ENCODE results near the gene DENND1A. TPM values are rescaled to one million over a fixed set of nuclear protein-coding genes. Genes with fewer than 3 reads are reported as not detected.

DENND1A gene
- total and polyA plus RNA-seq, 2 of the 13 experiments (the other 11 are each of a cell fraction or from before 2014, with no cell fraction given), result 14.8 to 30.1 TPM

- no TSS peak for BruUV-seq (replicated peaks)
- FAIRE-seq (no peak), ATAC-seq (no peak), DNase-seq (ENCODE audit: low spot score) (no peak)
- Histone ChIP-seq H3K9me3 (ENCODE audit: low read length) (no peaks in the 10 kb centered on the region), H3K4me2 (ENCODE audit: low read depth, low read length) (peak overlapping the region; percentile 51; the same call in 1 of the 2 replicates), H3K27me3 (ENCODE audit: control insufficient read depth in 1 of 2, insufficient read depth in 2 of 2, low read length in 2 of 2) (peaks cover 1 to 25% of the 10 kb centered on the region in 2 experiments; a peak in 4 of 5 replicates), H3K79me2 (ENCODE audit: insufficient read depth, low read length) (no peaks in the 10 kb centered on the region), H3K4me1 (ENCODE audit: insufficient read depth, low read length) (peaks cover 88% of the 10 kb centered on the region), H2AFZ (ENCODE audit: low read length) (no peak overlapping the region), H3K27ac (ENCODE audit: extremely low read length, insufficient read depth, low read length) (no peak overlapping the region), H3K36me3 (replicated peaks in 1 of 2; ENCODE audit: control insufficient read depth in 1 of 2, insufficient read depth in 2 of 2, low read length in 2 of 2) (no peaks in the 10 kb centered on the region), H4K20me1 (ENCODE audit: insufficient read depth, low read length) (no peaks in the 10 kb centered on the region), H3K4me3 (replicated peaks in 1 of 3; ENCODE audit: insufficient read depth in 1 of 3, low read depth in 2 of 3, low read length in 3 of 3) (0 out of 6 replicates have a peak overlapping the region, but pooled peaks of 1 of the 3 experiments have one; percentile 3), H3K9ac (ENCODE audit: insufficient read depth, low read depth, low read length) (no peak overlapping the region)
- ChIA-PET POLR2A (no interaction called here), CTCF (ENCODE audit: low intra/inter-chr PET ratio, low total read pairs) (no interaction called here)
- intact Hi-C loops (cut with micrococcal nuclease; ENCODE audit: unreplicated experiment), result no loop called here
- 4% methylated on average over 10 of the region's 10 CpGs for WGBS (ENCODE audit: low lambda C conversion rate)
- TF ChIP-seq PATZ1 (CRISPR knock-in tag; IDR thresholded peaks at IDR 0.05), result 0 out of 2 replicates have a peak, but pooled peaks have one; percentile 35
- no peak for TF ChIP-seq ZNF382 (CRISPR knock-in tag; IDR thresholded peaks at IDR 0.05; ENCODE audit: borderline replicate concordance)
- in situ Hi-C loops (cut with HindIII; ENCODE audit: extremely low pct_ligation_motif_present, low pct_unique_long_range_greater_than_20kb), result no loop called here
Observed at GRCh38 chr9:123358181-123358905, 571.6 kb downstream of the DENND1A start.

GRCh38 chr9:123357743-123358059, 572.2 kb downstream of the DENND1A start:
- H3K36me3 ChIP-seq (replicated peaks in 1 of 2; ENCODE audit: control insufficient read depth in 1 of 2, insufficient read depth in 2 of 2, low read length in 2 of 2), result no peaks in the 10 kb centered on the region
- peaks cover 86% of the 10 kb centered on the region for H3K4me1 ChIP-seq (ENCODE audit: insufficient read depth, low read length)
- no peaks in the 10 kb centered on the region for H3K9me3 ChIP-seq (ENCODE audit: low read length)
- H3K4me2 ChIP-seq (ENCODE audit: low read depth, low read length), result no peak overlapping the region; the same call in 1 of the 2 replicates
- in situ Hi-C loops (cut with HindIII; ENCODE audit: extremely low pct_ligation_motif_present, low pct_unique_long_range_greater_than_20kb), result no loop called here
- POLR2A ChIA-PET, result no interaction called here
- H3K79me2 ChIP-seq (ENCODE audit: insufficient read depth, low read length), result no peaks in the 10 kb centered on the region
- no peak for TF ChIP-seq MBNL3 (CRISPR knock-in tag; conservative IDR thresholded peaks at IDR 0.05)
- TF ChIP-seq MNT (IDR thresholded peaks at IDR 0.05), result peak; percentile 94
- intact Hi-C loops (cut with micrococcal nuclease; ENCODE audit: unreplicated experiment), result no loop called here
- FAIRE-seq, result no peak
- H3K9ac ChIP-seq (ENCODE audit: insufficient read depth, low read depth, low read length), result no peak overlapping the region
- H4K20me1 ChIP-seq (ENCODE audit: insufficient read depth, low read length), result no peaks in the 10 kb centered on the region
- CTCF ChIA-PET (ENCODE audit: low intra/inter-chr PET ratio, low total read pairs), result no interaction called here
- no peak for DNase-seq (ENCODE audit: low spot score)
- no peak overlapping the region for H2AFZ ChIP-seq (ENCODE audit: low read length)
- no TSS peak for BruUV-seq (replicated peaks)
- H3K4me3 ChIP-seq (replicated peaks in 1 of 3; ENCODE audit: insufficient read depth in 1 of 3, low read depth in 2 of 3, low read length in 3 of 3), result no peak overlapping the region
- H3K27ac ChIP-seq (ENCODE audit: extremely low read length, insufficient read depth, low read length), result no peak overlapping the region
- 57% methylated on average over 1 of the region's 2 CpGs for WGBS (ENCODE audit: low lambda C conversion rate)
- peaks cover 1 to 27% of the 10 kb centered on the region in 2 experiments; a peak in 3 of 5 replicates for H3K27me3 ChIP-seq (ENCODE audit: control insufficient read depth in 1 of 2, insufficient read depth in 2 of 2, low read length in 2 of 2)
- ATAC-seq, result no peak
